Measurements from ENCODE around the gene MYH9.

The MYH9 gene

GRCh38 chr22:36366291-36366708 is 21.5 kb downstream of the MYH9 start:
- no peak for DNase-seq

DNA sequence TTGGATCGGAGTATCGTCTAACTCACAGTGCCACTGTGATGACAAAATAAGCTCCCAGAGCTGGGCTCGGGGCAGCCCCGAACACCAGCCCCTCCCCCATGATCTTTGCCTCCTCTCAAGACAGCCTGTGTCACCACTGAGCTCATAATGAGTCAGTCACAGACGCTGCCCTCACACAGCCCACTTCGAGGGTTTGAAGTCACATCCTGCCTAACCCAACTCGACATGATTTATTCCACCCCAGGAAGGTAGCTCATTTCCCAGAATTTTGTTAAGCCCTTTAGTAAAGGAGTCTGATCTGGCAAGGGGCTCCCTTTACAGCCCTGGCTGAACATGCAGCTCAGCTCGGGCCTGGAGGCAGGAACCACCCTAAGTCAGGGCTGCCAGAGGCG is 22.8 kb downstream of the MYH9 start:
- no peak for DNase-seq

GRCh38 chr22:36364255-36365019 is 23.3 kb downstream of the MYH9 start:
- DNase-seq = no peak

GRCh38 chr22:36363349-36363981 is 24.3 kb downstream of the MYH9 start:
- DNase-seq = no peak

GRCh38 chr22:36362932-36363331 is 24.8 kb downstream of the MYH9 start:
- DNase-seq = no peak

- no peak for DNase-seq
These were observed 25.7 kb downstream of the MYH9 start for GRCh38 chr22:36362075-36362474.

- no peak for DNase-seq
These were observed 26.8 kb downstream of the MYH9 start for GRCh38 chr22:36360871-36361383.

- no peak for DNase-seq
These were observed 27.8 kb downstream of the MYH9 start for GRCh38 chr22:36360011-36360410.

DNA sequence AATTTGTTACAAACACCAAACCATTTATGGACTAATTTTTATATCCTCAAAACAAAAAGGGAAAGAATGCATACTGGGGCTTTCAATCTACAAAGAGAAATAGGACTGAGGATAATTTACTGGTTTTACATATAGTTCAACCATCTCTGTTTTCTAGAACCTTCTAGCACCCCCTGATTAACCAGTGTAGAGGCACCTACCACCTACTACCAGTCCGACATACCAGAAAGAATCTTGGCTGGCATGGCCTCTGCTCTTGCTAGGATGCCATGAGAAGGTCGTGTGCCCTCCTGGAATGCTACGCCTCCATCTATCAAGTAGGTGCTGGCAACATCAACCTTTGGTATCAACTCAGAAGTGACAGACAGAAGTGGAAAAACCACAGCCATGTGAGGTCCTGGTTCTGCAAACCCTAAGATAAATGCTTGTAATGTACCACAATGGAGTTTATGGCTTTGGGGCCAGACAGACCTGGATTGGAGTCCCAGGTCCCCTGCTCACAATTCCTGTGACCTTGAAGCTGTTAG is 28.2 kb downstream of the MYH9 start:
- no peak for DNase-seq

DNA sequence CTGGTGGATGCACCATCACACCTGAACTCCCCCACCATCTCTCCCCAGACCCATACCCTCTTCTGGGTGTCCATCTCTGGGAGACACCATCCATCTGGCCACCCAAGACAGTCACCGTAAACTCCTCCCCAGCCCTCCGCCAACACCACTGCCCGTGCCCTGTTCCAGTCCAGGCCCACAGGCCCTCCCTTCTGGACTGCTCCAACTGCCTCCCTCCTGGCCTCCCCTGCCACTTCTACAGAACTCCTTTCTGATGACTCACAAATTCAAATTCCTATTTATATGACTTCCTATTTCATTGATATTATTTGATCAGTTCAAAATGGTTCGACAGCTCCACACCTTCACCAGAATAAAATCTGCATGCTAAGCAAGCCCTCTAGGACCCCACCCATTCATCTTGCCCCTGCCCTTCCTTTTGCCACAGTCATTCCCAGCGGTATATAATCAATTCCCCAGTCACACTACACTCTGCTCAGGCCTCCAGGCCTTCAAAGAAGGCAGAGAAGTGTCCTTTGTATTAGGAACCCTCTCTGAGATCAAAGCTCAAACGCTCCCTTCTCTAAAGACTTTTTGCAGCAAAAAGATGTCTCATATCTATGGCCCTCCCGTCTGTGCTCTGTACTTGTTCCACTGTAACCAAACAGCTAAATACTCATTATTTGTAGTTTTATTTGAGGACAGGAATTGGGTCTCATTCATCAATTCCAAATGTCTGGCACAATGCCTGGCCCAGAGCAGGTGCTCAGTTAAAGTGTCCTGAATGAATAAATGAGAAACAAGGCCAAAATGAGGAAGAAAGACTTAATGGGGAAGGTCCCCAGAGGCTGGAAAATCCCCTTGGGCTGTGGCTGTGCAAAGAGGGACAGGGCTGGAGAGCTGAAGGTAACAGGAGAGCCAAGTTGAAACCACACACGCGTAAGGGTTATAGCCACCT is 29.0 kb downstream of the MYH9 start:
- no peak for DNase-seq

DNA sequence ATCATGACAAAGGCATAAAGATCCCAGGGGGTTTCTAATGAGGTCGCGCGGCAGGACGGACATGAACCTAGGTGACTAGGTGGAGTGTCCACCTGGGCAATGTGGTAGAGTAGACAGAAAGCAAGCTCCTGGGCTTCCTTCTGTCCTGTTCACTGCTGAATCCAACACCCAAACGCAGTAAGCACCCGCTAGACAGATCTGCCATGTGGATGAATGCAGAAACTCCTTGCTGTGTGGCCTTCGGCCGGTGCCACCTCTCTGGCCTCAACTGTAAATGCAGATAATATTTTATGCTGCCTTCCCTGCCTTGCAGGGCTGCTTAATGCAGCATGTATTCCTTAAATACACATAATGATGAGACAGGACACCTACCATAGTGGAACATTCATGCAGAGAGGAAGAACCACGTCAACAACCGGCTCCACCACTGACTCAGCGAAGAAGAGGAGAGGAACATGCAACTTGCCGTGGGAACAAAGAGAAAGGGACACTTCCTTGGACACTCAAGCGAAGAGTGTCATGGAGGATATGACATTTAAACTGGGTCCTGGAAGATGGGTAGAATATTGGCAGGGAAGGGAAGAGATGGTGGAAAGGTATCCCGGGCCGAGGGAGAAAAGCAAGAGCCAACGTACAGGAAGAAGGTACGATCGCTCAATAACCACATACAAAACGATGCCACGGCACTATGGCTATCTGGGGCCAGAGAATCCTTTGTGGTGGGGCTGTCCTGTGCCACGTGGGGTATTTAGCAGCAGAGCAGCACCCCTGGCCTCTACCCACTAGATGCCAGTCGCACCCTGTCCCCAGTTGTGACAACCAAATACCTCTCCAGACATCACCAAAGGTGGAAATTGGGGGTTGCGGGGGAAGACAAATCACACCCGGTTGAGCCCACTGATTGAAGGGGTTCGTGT is 30.8 kb downstream of the MYH9 start:
- no peak for DNase-seq

- DNase-seq = no peak
These were observed 31.9 kb downstream of the MYH9 start for GRCh38 chr22:36355894-36356293.

- no peak for DNase-seq
These were observed 32.4 kb downstream of the MYH9 start for GRCh38 chr22:36355362-36355761.

GRCh38 chr22:36352803-36353507 is 34.8 kb downstream of the MYH9 start:
- peak; percentile 84 for DNase-seq

DNA sequence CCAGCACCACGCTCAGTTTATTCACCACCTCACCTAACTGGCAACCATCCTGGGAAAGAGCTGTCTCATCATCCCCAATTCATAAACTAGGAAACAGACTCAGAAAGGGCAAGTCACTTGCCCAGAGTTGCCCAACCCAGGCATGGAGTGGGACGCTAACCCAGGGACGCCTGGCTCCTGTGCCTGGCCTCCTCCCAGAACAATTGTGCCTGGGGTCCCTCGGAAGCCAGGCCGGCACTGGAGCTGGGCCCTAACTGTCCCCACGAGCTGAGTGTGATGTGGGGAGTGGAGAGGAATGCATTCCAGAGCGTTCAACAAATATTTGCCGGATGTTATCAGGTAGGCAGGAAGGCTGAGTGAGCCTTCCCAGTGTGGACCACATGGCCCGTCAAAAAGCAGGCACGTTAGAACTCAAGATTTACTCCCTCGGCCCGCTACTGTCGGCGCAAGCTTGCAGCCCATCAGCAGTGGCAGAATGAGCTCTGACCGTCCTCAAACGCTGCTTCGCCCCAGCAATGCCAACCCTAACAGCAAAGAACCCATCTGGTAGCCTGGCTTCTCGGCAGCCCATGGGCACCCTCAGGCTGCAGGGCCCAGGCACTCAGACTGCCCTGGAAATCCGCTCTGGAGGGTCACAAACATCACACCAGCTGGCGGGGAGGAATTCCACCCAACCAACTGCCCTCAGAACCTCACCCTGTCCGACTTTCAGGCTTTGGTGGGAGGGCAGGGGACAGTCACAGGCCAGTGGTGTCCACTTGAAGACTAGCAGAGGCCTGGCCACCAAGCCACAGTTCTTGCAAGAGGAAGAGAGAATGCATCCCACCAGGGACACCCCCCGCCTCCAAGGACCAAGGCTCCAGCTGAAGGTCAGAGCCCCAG is 35.6 kb downstream of the MYH9 start:
- no peak for DNase-seq

DNA sequence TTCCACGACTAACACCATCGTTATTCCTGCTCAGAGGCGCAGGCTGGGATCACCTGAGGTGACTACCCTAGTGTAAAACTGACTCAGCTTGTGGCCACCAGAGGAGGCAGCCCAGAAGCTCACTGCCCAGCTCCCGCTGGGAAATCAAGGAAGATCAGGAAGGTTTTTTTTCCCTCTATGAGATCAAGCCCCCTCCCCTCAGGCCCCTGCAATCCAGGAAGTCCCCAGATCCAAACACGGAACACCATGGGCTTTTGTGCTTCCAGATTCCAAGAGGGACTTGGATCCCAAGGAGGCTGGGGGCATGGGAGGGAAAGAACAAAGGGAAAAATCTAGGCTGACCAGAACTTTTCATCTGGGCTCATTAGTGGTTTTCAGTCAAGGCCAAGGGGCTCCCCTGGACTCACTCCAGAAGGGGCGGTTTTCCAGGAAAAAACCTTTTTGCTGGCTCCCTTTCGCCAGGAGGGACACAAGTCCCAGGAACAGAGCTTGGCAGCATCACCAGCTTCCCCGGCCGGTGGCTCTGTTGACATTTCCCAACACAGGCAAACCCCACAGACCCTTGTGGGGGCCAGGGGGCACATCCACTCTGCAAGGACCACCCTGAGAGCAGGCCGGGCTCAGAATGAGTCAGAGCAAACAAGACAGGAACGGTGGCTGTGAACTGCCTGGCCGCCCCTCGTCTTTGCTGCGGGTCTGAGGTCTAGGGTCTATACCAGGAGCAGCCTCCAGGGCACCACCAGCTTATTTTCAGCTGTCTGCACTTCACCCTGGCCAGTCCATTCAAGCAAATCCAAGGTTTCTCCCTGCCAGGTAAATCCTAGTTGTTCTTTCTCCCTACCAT is 36.8 kb downstream of the MYH9 start:
- DNase-seq = peak; percentile 65

GRCh38 chr22:36349726-36350125 is 38.0 kb downstream of the MYH9 start:
- DNase-seq = no peak

DNA sequence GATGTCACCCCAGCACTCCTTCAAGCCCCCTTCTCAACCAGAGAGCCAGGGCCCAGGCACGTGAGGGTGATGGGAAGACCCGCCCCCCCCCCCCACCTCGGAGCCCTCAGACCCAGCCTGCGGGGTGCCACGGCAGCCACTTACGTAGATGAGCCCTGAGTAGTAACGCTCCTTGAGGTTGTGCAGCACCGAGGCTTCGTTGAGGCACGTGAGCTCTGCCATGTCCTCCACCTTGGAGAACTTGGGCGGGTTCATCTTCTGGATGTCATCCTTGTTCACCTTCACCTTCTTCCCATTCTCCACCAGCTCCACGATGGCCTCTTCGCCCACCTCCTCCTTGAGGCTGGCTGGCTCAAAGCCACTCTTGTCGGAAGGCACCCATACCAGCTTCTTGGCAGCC is 39.0 kb downstream of the MYH9 start:
- DNase-seq = no peak

DNA sequence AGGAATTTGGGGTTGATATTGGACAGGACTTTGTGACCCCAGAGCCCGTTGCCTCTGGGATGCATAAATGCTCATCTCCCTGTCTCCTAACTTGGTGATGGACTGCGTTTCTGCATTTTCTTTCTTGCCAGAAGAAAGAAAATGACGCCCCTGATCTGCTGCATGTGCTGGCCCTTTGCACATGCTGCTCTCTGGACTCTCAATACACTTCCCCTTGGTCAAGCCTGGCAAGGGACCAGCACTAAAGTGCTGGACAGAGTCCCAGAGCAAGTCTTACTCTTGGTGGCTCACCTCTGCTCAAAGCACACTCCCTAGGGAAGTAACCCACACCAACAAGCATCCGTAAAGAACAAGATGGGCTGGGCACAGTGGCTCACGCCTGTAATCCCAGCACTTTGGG is 40.7 kb downstream of the MYH9 start:
- no peak for DNase-seq

All from right hindlimb (tissue), 1 donor.